RPMI8226 (cell line): Measurements from ENCODE around the gene MYBPHL.
"Not testable (repeated sequence)": the region's sequence is repeated elsewhere in the genome, so short reads cannot be mapped to it uniquely, and the experiment has no call there.

Source experiments
- DNase-seq: peaks from one replicate; pipeline ENCODE4 v3.0.0-alpha.2; 2015

MYBPHL gene

GRCh38 chr1:109306832-109307273, at the start of gene MYBPHL:
MYBPHL (minus strand) TSS chr1:109307011; CDS start chr1:109306991, 20 bp downstream.
- DNase-seq: no peak

- no peak for DNase-seq
Measured at GRCh38 chr1:109356505-109356904, 49.7 kb upstream of the MYBPHL start.

- DNase-seq: no peak
Measured at GRCh38 chr1:109354929-109355328, 48.1 kb upstream of the MYBPHL start.

- DNase-seq: no peak
Measured at GRCh38 chr1:109351457-109351856, 44.6 kb upstream of the MYBPHL start.

GRCh38 chr1:109350655-109351054, 43.8 kb upstream of the MYBPHL start:
- no peak for DNase-seq

GRCh38 chr1:109350182-109350581, 43.4 kb upstream of the MYBPHL start:
- no peak for DNase-seq

- no peak for DNase-seq
Measured at GRCh38 chr1:109347511-109347910, 40.7 kb upstream of the MYBPHL start.

GRCh38 chr1:109341944-109342930, 35.4 kb upstream of the MYBPHL start:
- no peak for DNase-seq

GRCh38 chr1:109338608-109339007, 31.8 kb upstream of the MYBPHL start:
- DNase-seq: no peak

- no peak for DNase-seq
Measured at GRCh38 chr1:109338091-109338490, 31.3 kb upstream of the MYBPHL start.

- DNase-seq: no peak
Measured at GRCh38 chr1:109335091-109335490, 28.3 kb upstream of the MYBPHL start.

- no peak for DNase-seq
Measured at GRCh38 chr1:109331113-109331512, 24.3 kb upstream of the MYBPHL start.

- no peak for DNase-seq
Measured at GRCh38 chr1:109327285-109327684, 20.5 kb upstream of the MYBPHL start.

GRCh38 chr1:109322974-109323373, 16.2 kb upstream of the MYBPHL start:
- DNase-seq: no peak

- DNase-seq: no peak
Measured at GRCh38 chr1:109319114-109319513, 12.3 kb upstream of the MYBPHL start.

GRCh38 chr1:109316506-109316905, 9.7 kb upstream of the MYBPHL start:
- DNase-seq: no peak

GRCh38 chr1:109315288-109315687, 8.5 kb upstream of the MYBPHL start:
- no peak for DNase-seq

GRCh38 chr1:109314795-109315194, 8.0 kb upstream of the MYBPHL start:
- DNase-seq: no peak

GRCh38 chr1:109312978-109313775, 6.4 kb upstream of the MYBPHL start:
- DNase-seq: no peak

- DNase-seq: no peak
Measured at GRCh38 chr1:109312246-109312645, 5.4 kb upstream of the MYBPHL start.

GRCh38 chr1:109309347-109309746, 2.5 kb upstream of the MYBPHL start:
- no peak for DNase-seq

GRCh38 chr1:109307274-109308021, 637 bp upstream of the MYBPHL start:
- peak; percentile 10 for DNase-seq

GRCh38 chr1:109305991-109306390, 820 bp downstream of the MYBPHL start:
- DNase-seq: not testable (repeated sequence)
